Body of pancreas (tissue), 4 donors: ENCODE measurements around the gene CACNG4. TPM values are rescaled to one million over a fixed set of nuclear protein-coding genes. Genes with fewer than 3 reads are reported as not detected.
A peak's percentile ranks its signal among the peaks of the same experiment; 100 is the strongest.
"Not testable (repeated sequence)": the region's sequence is repeated elsewhere in the genome, so short reads cannot be mapped to it uniquely, and the experiment has no call there.

Experiments
- ATAC-seq: fragments of 150-250 bp; one replicate; pipeline ENCODE4 v1.9.1; 2016
- DNase-seq, 4 donors: peaks; one replicate each; pipeline ENCODE4 v3.0.0-alpha.2; 2019
- H3K27ac ChIP-seq, 4 donors: fragments of 200-600 bp; sonication (generic); 1 replicate in 3 of 4; 2 replicates in 1 of 4; pipeline versions ENCODE4 v1.5.1 to v1.6.1; 2016 to 2019; ENCODE audit warnings: mild to moderate bottlenecking in 1 of 4, mixed read lengths in 1 of 4, moderate library complexity in 1 of 4
- H3K27me3 ChIP-seq, 2 donors: fragments of 200-600 bp; sonication (generic); one replicate each; pipeline ENCODE4 v1.6.0; 2016; ENCODE audit warnings: mild to moderate bottlenecking in 1 of 2
- H3K36me3 ChIP-seq, 2 donors: fragments of 200-600 bp; sonication (generic); replicated peaks in 1 of 2; 2 replicates each; pipeline ENCODE4 v1.5.1; 2016; ENCODE audit warnings: low read depth in 2 of 2; ENCODE audit not compliant: insufficient read depth in 1 of 2
- H3K4me1 ChIP-seq: fragments of 200-600 bp; sonication (generic); one replicate; pipeline ENCODE4 v1.6.0; 2016
- H3K4me3 ChIP-seq, 2 donors: fragments of 200-600 bp; sonication (generic); 1 replicate in 1 of 2; 2 replicates in 1 of 2; pipeline ENCODE4 v1.5.1; 2016 to 2019
- H3K9me3 ChIP-seq, 3 donors: fragments of 200-600 bp; sonication (generic); 1 replicate in 2 of 3; 2 replicates in 1 of 3; pipeline ENCODE4 v1.5.1; 2016
- CTCF ChIP-seq, 7 experiments: fragments of 450-650 bp in 4 of 7; fragments of 200-600 bp in 3 of 7; sonication (generic) in 3 of 7; IDR thresholded peaks; one replicate each; pipeline ENCODE4 v1.5.1; 2016 to 2019; ENCODE audit warnings: antibody characterized with exemption in 7 of 7
- POLR2A ChIP-seq, 3 donors: fragments of 450-650 bp; IDR thresholded peaks; one replicate each; pipeline ENCODE4 v1.6.1; 2016; ENCODE audit warnings: antibody characterized with exemption in 3 of 3, mild to moderate bottlenecking in 2 of 3
- WGBS, 2 donors: methylation state at CpG; one replicate each; pipeline ENCODE4 v1.1.5; 2017; 5-methylcytosine and 5-hydroxymethylcytosine counted together
- intact Hi-C: fragments of 100-400 bp; cut with DNase I; formaldehyde crosslinking; loops from one replicate; pipeline ENCODE4 v1.15.1; 2023
- total RNA-seq, 2 donors: library from RNA; depleted of rRNA; stranded (reverse); fragments of >200 nt; gene quantifications; one replicate each; pipeline ENCODE4 v1.1.0, GENCODE V29; 2016

The CACNG4 gene
- total RNA-seq, 2 donors from 2014 or later = 0.26 TPM; not detected in 1

DNA sequence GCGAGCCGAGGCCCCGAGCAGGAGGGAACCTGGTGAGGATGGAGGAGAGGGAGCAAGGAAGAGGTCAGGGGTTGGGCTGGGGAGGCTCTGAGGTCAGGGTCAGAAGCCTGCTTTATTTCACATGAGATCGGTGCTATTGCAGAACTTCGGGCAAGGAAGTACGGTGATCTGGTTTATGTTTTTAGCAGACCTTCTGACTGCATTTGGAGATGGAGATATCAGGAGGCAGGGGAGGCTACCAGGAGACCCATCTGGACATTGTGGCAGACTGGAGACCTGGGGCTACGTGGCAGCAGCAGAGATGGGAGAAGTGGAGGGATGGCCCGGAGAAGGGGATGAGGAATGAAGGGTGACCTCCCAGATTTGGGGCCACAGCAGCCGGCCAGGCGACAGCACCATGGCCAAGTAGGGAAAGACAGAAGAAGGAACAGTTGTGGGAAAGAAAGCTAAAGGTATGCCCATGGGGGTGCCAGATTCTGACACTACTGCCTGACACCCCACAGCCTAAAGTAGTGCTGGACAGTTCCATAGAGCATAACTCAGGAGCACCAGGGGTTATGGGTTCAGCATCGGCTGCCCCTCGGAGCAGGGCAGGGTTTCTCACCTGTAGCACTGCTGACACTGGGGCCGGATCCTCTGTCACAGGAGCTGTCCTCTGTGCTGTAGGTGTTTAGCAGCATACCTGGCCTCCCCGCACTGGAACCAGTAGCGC is 7.4 kb downstream of the CACNG4 start:
- Histone ChIP-seq H3K27me3 (no peaks in the 10 kb centered on the region), H3K36me3 (no peaks in the 10 kb centered on the region), H3K4me3 (no peak overlapping the region), H3K27ac (no peak overlapping the region), H3K4me1 (no peaks in the 10 kb centered on the region), H3K9me3 (no peaks in the 10 kb centered on the region)
- DNase-seq = no peak
- no peak for ATAC-seq
- intact Hi-C loops = no loop called here
- no peak for TF ChIP-seq POLR2A (IDR thresholded peaks at IDR 0.05)
- TF ChIP-seq CTCF (IDR thresholded peaks at IDR 0.05) = no peak
- WGBS, 2 donors = 86 to 92% methylated on average over 12 to 15 of the region's 15 CpGs

DNA sequence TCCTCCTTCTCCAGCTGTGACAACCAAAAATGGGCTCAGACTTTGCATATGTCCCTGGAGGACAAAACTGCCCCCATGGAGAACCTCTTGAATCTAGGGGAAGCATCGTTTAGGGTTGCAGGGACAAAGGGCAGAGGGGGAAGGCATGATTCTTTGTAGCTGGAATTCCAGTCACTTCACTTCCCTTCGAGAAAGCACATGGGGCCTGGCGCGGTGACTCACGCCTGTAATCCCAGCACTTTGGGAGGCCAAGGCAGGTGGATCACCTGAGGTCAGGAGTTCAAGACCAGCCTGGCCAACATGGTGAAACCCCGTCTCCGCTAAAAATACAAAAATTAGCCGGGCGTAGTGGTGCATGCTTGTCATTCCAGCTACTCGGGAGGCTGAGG is 7.9 kb downstream of the CACNG4 start:
- ATAC-seq, H3K27me3 ChIP-seq, DNase-seq, H3K9me3 ChIP-seq, H3K27ac ChIP-seq, H3K4me3 ChIP-seq, H3K4me1 ChIP-seq, intact Hi-C loops, H3K36me3 ChIP-seq: not testable (repeated sequence)
- 81 to 83% methylated on average over 10 of the region's 10 CpGs for WGBS, 2 donors

DNA sequence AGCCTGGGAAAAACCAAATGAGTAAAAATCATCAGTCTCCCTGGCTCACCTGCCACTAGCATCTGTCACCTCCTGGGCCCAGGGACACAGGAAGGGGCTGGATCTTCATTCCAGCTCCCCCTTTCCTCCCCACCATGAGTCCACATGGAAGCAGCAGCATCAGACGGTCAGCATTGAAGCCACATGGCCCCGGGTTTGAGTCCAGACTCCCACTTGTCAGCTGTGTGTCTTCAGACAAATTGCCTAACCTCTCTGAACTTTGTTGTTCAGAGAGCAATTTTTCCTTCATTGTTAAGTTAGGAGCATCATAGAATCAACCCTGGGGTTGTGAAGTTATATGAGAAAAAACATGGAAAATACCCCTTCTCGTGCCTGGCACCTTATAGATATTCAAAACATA is 10.7 kb downstream of the CACNG4 start:
- no peak for DNase-seq
- no peaks in the 10 kb centered on the region for H3K4me1 ChIP-seq
- no peak overlapping the region for H3K4me3 ChIP-seq
- intact Hi-C loops = no loop called here
- no peak for ATAC-seq
- no peak overlapping the region for H3K27ac ChIP-seq
- H3K36me3 ChIP-seq = no peaks in the 10 kb centered on the region
- no peak for TF ChIP-seq POLR2A (IDR thresholded peaks at IDR 0.05)
- H3K27me3 ChIP-seq = no peaks in the 10 kb centered on the region
- 71 to 72% methylated on average over 3 of the region's 3 CpGs for WGBS, 2 donors
- H3K9me3 ChIP-seq = no peaks in the 10 kb centered on the region

DNA sequence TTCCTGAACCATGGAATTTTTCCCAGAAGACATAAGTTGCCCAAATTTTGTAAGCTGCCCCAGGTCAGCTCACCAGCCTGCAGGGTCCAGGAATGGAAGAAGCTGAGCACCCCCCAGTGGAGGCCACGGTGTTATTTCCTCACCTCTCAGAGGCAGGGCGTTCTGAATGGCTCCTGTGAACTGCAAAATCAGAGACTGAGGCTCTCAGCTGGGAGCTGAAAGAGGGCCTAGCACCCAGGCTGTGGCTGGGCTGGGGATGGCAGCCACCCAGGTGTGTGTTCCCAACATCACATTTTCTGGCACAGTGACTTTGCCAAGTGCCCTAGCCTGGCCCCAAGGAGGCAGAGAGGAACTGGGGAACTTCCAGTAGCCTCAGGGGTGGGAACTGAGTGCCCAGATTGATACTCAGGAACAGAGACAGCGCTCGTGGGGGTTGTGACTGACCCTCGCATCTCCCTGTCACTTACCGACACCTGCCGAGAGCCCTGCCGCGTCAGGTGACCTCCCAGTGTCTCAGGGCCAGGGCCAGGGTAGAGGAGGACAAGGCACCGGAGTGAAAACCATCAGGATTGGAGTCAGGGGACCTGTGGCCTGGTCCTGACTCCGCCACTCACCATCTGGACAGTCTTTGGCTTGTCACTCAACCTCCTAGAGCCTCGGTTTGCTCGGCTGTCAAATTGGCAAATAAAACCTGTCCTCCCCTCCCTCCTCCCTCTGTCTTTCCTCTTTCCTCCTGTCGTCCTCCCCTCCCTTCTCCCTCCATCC is 11.3 kb downstream of the CACNG4 start:
- ATAC-seq = no peak
- no peaks in the 10 kb centered on the region for H3K27me3 ChIP-seq

GRCh38 chr17:66976379-66976663 is 11.8 kb downstream of the CACNG4 start:
- DNase-seq (no peak), ATAC-seq (no peak)
- TF ChIP-seq POLR2A (IDR thresholded peaks at IDR 0.05) = no peak
- TF ChIP-seq CTCF (IDR thresholded peaks at IDR 0.05) = no peak
- 59 to 79% methylated on average over 2 of the region's 2 CpGs for WGBS, 2 donors
- no peaks in the 10 kb centered on the region for H3K36me3 ChIP-seq
- H3K27me3 ChIP-seq = no peaks in the 10 kb centered on the region
- no peak overlapping the region for H3K4me3 ChIP-seq
- no peak overlapping the region for H3K27ac ChIP-seq
- no peaks in the 10 kb centered on the region for H3K9me3 ChIP-seq
- intact Hi-C loops = no loop called here
- no peaks in the 10 kb centered on the region for H3K4me1 ChIP-seq

More for the DNA sequence above, 11.3 kb downstream of the CACNG4 start:
- peak in 1 of 4 donors; percentile 20 for DNase-seq
- Histone ChIP-seq H3K27ac (no peak overlapping the region), H3K36me3 (no peaks in the 10 kb centered on the region), H3K4me1 (no peaks in the 10 kb centered on the region), H3K9me3 (no peaks in the 10 kb centered on the region), H3K4me3 (no peak overlapping the region)
- TF ChIP-seq CTCF (IDR thresholded peaks at IDR 0.05) (no peak), POLR2A (IDR thresholded peaks at IDR 0.05) (no peak)
- WGBS, 2 donors = 45 to 58% methylated on average over 14 of the region's 14 CpGs
- intact Hi-C loops = no loop called here
